Uterus (tissue), 2 donors: ENCODE results near the gene CCDC81.

Source experiments
- CTCF ChIP-seq, 4 experiments: fragments of 200-600 bp in 2 of 4; fragments of 450-650 bp in 2 of 4; sonication (generic) in 2 of 4; IDR thresholded peaks; one replicate each; pipeline ENCODE4 v1.5.1; 2016 to 2019; ENCODE audit warnings: antibody characterized with exemption in 4 of 4, mild to moderate bottlenecking in 2 of 4, moderate library complexity in 1 of 4
- POLR2A ChIP-seq, 2 donors: fragments of 450-650 bp; IDR thresholded peaks; one replicate each; pipeline ENCODE4 v1.6.1; 2016; ENCODE audit warnings: antibody characterized with exemption in 2 of 2, mild to moderate bottlenecking in 1 of 2, moderate library complexity in 1 of 2

DNA sequence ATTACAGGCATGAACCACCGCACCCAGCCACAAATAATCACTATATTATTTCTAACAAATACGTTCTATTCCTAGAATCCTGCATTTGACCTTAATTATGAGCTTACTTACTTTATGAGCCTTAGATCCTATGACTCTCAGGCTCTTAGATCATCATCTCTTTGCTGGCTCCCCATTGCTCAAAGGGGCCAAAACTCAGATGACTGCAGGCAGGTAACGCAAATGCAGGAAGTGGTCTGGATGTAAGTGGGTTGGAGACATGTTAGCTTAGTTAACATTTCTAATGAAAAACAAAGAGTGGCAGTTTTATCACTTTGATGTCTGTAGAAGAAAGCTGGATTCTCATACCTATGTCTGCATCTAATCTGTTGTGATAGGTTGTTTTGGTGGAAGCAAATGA is 23.4 kb downstream of the CCDC81 start:
- no peak for TF ChIP-seq CTCF (IDR thresholded peaks at IDR 0.05)
- TF ChIP-seq POLR2A (IDR thresholded peaks at IDR 0.05), result no peak
